Cerebellar nuclear complex (tissue), 1 donor: Measurements from ENCODE around the gene RBM38.

ENCODE experiments used
- DNase-seq, 2 experiments: peaks; one replicate each; lab custom pipeline; 2025; lab: John Stamatoyannopoulos, UW

The RBM38 gene

DNA sequence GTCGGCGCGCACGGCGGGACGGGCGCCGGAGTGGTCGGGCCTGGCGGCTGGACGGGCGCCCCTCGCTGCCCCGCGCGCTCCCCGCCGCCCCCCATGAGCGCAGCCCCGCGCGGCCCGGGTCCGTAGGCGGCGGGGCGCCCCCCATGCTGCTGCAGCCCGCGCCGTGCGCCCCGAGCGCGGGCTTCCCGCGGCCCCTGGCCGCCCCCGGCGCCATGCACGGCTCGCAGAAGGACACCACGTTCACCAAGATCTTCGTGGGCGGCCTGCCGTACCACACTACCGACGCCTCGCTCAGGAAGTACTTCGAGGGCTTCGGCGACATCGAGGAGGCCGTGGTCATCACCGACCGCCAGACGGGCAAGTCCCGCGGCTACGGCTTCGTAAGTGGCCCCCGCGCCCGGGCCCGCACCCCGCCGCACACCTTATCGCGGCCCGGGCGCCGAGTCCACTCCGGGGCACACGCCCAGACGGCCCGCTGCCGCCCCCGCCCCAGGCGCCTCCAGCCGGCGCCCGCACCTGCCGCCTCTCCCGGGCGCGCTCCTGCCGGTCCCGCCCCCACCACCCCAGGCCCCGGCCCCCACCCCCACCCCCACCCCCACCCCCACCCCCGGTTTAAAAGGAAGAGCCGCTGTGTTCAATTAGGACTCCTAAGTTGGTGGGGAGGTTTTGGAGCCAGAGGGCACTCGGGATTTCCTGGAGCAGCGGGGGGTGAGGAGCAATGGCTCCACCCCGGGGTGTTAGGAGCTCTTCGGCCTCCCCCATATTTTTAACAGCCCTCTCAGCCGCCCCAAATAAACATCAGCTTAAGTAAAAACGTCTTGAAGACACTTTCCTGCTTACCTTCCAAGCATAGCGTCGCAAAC lies 474 bp downstream of the RBM38 start:
- no peak for DNase-seq

DNA sequence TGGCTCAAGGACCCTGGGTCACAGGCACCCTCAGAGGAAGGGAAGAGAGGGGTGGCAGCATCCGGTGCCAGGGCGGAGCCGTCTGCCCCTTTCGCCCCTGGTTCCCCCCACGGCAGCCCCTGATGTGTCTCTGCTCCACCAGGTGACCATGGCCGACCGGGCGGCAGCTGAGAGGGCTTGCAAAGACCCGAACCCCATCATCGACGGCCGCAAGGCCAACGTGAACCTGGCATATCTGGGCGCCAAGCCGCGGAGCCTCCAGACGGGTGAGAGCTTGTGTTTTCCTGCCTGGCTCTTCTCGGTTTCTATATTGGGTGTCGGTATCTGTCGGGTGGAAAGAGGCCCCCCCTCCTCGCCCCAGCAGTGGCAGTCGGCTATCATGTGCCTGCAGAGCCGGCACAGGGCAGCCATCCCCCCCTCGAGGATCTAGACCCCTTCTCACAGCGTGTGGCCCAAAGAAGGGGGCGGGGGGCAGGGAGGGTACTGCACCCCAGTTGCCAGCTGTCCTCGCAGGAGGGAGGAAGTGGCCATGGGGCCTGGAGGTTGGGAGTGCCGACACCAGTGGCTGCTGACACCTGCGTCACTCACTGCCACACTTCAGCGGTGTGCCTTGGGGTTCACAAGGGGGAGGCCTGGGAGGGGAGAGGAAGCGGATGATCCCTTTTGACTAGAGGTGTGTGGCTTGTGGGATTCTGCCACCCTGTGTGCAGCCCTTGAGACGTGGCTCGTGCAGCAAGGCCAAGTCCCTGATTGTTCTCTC lies 1.5 kb downstream of the RBM38 start:
- no peak for DNase-seq

DNA sequence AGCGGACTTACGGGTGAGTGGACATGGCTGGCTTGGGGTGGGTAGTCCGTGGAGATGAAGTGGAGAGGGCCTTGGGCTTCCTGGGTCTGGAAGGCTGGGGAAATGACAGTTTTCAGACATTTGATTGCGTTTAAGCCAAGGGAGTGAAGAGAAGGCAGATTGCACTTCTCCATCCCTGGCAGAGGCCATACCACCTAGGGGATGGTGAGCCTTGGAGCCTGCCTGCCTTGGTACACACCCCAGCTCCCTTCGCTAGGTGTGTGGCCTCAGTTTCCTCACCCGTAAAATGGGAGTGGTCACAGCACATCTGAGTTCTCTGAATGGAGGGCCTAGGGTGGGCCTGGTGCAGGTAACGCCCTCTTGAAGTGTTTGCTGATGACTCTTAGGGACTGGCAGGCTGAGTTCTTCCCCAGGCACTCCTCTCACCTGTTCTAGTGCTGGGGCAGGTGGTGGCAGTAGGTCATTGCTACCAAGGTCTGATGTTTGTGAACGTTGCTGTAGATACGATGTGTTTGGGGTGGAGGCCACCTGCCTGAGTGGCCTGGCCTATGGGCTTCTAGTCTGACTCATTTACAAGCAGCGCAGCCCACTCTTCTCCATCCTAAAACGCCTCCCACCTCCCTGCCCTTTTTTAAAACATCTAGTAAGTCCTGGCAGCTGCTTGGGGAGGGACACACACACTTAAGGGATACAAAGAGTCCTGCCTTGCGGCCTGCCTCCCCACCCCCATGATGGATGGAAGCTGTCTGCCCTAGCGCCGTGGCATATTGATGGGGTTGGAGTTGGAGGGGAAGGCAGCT lies 2.3 kb downstream of the RBM38 start:
- no peak for DNase-seq

DNA sequence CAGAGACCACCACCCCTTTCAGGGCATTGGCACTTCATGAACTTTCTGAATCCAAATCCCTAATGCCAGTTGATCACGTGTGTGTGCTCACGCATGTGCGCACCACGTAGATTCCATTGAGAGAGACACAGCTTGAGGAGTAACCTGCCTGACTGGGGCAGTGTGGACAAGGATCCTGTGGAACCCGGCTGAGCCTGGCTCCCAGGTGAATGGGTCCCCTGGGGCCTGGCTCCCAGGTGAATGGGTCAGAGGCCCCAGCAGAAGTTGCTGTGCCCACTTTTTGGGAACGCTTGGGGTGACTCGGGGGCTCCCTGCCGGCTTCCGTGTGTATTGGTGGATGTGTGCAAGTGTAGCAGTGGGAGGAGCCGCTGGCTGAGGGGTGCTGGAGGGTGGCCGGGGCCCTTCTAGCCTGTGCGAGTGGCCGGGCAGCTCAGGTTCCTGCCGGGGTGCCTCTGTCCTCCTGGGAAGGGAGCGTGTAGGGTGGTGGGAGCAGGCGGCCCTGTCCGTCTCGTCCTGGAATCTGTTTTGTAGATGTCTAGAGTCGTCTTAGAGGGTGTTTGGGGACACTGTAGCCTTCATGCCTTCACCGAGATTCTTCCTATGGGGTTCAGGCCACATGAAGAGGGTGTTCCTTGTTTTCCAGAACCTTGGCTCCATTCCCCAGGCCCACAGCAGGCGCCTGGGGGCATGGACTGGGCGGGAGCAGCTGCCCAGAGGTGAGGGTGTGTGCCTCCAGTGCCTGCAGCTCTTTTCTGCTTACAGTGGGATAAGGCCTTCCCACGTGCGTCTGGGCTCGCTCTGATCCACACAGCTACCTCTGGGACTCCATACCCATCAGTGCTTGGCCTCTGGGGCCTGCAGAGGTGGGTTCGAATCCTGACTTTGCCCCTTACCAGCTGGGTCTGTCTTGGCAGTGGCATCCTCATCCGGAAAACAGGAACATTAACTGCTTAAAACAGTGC lies 3.2 kb downstream of the RBM38 start:
- no peak for DNase-seq

DNA sequence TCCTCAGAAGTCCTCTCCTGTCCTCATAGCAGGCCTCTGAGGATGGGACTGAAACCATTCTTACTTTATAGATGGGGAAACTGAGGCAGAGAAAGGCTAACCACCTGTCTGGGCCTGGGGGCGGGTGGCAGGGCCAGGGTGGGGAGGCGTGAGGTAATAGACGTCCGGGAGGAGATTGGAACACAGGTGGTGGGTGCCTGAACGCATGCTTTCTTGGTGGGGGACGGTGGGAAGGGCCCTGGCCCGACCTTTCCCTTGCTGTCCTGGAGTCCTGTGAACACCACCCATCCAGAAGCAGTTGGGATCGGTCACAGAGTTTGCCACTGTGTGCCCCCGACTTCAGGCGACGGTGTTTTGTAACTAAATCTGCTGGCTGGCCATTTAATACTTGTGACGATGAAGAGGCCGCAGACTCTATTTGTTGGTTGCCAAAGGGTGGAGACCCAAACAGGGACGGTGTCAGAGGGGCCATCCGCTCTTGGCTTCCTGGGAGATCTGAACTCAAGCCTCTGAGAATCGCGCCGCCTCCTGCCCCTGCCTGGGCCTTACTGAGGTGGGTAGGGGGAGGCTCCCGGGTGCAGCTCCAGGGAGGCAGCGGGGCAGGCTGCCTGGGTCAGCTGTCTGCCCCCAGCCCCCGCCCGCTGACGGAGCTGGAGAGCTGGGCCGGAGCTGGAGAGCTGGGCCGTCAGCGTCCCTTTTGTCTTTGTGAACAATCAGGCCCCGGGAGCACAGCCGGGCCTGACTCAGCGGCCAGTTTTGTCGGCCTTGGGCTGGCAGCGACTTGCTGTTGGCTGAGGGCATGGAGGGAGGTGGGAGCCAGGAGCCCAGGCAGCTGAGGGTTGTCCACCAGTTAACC lies 4.1 kb downstream of the RBM38 start:
- DNase-seq, result no peak

DNA sequence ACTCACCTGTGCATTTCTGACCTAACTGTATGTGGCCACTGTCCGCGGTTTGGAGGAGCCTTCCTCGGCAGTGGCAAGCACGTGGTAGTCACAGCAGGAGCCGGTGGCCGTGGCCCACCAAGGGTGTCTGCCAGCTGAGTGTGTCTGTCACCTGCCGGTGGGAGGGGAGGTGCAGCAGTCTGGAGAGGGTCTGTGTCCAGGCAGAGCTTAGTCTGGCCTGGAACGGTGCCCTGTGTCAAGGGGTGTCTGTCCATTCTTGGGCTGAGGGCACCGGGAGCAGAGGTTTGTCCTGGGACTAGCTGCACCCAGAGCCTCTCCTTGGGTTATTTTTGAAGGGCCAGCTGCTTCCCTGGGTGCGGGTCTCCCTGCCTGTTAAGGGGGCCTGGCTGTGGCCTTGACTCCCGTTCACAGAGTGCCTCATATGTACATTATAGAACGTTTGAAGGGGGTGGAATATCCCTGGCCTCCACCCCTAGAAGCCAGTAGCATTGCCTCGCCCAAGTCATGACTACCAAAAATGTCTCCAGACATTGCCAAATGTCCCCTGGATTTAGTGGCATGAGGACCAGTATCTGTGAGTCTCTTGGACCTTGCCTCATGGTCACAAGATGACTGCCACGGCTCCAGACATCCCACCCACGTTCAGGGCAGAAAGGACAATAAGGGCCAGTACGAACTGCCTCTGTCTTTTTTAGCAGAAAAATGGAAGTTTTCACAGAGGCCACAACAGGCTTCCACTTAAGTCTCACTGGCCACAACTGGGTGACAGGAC lies 5.2 kb downstream of the RBM38 start:
- no peak for DNase-seq

DNA sequence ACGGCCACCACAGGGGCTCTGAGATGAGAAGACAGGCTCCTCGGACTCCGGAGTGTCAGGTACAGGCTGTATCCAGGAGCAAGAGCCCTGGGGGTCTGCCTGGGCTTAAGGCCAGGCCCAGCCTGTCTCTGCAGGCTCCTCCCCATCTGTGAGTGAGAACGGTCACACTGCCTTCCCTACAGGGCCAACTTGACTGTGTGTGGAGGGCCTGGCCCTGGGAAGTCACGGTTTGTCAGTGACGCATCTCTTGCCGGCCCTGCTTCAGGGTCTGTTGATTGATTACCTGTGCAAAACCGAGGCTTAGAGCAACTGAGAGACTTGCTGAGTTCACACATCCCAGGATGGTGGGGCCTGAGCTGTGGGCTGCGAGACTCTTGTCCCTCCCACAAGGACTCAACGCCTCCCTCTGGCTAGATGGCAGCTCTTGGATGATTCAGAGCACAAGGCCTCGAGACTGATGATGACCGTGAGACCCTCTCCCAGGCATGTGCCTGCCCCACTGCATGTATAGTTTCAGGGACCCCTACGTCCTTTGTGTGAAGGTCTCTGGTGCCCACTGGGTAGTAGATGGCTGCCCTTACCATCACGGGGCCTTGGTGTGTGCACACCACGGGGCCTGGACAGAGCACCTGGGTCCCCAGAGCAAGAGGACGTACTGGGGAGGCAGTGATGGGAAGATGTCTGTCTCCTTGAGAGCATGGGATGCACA lies 5.9 kb downstream of the RBM38 start:
- no peak for DNase-seq

DNA sequence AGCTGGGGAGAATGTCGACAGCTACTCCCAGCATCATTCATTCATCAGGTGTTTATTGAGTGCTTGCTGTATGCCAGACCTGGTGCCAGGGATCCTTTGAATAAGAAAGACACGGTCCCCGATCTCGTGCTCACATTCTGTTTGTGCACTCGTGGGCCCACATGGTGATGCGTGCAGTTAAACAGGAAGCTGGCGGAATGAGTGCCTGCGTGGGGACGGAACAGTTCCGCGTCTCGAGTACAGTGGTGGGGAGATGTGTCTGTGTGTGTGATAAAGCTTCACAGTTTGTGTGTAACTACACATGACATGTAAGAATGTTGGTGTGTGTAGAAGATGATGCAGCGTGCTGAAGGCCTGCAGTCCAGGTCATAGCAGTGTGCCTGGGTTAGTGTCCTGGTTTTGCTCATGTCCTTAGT lies 6.5 kb downstream of the RBM38 start:
- no peak for DNase-seq

DNA sequence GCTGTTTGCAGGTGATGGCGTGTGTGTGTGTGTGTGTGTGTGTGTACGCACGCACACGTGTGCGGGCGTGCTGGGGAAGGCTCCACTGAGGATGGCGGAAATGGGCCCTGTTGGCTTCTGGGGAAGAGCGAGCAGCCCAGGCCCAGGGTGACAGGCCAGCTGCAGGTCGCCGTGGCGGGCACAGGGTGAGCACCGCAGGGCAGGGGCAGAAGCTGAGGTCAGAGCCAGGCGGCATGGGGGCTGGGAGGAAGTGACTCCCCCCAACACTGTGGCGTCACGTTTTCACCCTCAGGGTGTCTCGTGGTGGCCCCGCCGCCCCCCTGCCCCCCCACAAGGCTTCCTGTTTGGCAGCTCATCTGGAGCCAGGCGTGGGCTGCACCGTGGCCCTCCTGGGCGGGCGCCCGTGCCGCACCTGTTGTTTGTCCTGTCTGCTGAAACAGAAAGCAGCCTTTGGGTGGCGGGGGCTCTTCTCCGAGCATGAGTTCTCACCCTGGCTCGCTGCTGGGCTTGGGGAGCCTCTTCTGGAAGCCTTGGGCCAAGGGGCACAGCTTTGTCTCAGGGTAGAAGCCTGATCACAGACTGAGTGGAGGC lies 7.1 kb downstream of the RBM38 start:
- no peak for DNase-seq

DNA sequence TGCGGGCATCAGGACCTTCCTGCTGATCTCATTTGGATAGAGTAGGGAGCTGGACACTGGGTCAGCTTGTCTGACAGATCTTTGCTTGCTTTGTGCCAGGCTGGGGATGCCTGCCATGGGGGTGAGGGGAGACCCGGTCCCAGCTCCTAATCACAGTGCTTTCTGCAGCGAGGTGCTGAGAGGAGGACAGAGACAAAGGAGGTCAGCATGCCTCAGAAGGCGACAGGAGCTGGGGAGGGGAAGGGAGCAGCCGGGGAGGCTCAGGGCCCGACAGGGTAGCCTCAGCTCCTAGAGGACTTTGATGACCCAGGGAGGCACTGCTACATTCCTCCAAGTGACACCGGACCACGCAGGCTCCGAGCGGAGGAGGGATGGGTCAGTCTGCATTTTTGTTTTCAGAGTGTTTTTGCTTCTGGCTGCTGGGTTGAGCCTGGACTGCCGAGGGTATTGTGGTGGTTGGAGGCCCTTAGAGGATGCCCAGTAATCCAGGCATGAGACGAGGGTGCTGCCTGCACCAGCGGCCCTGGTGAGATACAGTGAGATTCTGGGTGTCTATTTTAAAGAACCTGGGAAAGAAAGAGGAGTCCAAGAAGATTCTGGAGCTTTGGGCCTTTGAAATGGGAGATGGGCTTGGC lies 7.8 kb downstream of the RBM38 start:
- no peak for DNase-seq

DNA sequence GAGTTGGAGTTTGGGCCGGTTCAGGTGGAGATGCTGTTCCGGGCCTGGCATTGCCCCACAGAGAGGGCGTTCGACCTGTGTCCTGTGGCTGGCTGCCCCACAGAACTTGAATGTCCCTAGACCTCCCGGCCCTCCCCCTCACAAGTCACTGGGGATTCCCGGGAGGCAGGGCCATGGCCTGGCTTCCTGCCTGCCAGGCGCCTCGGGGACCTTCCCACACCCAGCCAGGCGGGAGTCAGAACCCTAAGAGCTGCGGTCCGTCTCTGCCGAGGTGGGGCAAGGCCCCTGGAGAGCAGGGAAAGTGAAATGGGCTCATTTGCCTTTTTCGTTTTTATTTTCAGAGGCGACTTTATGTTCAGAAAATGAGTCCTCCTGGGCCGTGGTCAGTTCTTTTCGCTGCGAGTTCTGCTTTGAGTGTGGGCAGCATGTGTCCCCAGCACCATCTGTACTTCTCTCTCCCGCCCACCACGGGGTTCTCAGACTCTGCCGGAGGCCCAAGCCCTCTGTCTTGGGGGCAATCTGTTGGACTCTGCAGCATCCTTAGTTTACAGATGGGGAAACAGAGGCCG lies 8.5 kb downstream of the RBM38 start:
- DNase-seq, result no peak

DNA sequence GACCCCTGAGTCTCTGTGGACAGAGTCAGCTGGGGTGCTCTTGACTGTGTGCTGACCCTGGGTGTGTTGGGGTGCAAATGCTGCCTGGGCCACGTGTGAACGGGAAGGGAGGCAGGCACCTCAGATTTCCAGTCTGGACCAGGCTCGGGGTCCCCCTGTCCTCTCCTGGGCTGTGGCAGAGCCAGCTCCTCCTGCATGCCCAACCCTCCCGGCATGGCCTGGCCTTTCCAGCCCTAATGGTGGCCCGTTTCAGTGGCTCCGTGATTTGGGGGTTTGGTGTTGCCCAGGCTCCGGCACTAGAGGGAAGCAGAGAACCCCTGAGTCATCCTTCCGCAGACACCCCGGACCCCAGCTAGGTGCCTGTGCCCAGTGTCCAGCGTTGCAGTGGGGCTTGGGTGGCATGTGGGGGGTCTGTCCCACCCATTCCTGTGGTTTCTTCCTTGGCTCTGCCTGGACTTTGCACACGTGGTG lies 9.1 kb downstream of the RBM38 start:
- no peak for DNase-seq

DNA sequence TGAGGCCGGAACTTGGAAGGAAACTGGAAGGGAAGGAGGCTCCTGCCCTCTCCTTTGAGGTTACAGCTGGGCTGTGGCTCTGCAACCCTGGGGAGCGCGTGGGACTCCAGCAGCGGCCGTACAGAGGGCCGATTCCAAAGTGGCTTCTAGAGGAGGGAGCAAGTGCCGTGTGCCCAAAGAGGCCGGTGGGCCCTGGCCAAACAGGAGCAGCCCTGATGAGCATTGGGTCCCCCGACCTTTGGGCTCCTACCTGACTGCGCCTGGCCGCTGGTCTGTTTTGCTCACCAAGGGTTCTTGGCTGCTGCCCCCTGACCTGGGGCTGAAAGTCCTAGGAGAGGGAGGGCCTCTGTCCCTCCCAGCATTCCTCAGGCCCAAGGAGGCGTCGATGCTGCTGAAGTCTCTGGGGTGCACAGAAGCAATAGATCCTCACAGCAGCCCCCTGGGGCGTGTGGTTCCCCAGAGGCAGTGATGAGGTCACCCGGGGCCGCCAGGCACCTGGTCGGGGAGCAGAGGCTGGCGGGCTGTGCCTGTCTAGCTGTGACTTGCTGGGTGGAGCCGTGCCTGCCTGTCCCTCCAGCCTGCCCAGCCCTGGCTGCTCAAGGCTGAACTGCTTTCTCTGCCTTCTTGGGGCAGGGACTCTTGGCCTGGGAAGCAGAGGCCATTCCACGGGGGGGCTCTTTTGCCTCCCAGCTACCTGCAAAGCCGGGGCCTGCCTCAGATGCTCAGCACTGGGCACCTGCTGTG lies 9.8 kb downstream of the RBM38 start:
- no peak for DNase-seq

DNA sequence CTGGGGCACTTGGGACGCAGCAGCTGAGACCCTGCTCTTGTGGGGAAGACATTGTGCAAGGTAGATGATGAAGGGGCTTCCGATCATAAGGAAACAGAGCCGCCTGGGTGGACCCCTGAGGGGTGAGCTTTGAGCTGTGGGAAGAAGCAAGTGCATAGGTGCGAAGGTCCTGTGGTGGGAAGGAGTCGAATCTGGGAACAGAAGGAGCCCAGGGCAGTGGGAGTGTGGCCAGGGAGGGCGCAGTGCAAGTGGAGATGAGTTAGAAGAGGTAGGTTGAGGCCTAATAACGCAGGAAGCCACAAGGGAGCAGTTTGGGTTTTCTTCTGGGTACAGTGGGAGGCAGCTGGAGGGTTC lies 10.3 kb downstream of the RBM38 start:
- DNase-seq, result no peak

DNA sequence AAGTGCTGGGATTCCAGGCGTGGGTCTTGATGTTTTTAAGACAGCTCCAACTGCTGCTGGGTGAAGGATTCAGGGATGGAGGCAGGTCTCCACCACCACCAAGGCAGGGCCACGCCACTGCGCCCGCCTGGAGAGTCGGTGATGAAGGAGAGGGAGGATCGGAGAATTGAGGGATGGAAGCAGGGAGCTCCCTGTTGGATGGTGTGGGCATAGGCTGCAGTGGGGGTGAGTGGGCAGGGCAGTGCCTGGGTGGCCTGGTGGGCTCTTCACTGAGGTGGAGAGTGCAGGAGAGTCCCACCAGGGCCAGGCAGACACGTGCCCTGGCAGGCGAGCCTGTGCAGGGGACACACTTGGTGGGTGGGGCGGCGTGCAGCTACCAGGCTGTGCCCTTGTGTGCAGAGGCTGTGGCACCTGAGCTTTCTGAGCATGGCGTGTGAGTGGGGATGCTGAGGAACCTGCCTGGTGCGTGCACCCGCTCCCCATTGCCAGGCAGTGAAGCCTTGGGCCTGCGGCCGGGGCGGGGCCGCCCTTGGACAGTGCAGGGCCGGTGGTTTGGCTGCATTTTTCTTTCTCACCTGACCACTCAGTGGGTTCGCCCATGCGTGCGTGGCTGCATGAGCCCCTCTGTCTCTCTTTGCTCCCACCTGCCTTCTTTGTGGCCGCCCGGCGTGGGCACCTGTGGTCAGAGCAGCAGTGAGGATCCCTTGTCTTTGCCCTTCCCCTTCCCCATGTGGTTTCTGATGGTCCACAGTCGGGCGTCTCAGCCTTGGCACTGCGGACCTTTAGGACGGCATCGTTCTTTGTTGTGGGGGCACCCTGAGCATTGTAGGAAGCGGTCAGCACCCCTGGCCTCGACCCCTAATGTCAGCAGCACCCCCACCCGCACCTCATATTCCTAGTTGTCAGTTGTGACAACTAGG lies 11.3 kb downstream of the RBM38 start:
- DNase-seq, result no peak

DNA sequence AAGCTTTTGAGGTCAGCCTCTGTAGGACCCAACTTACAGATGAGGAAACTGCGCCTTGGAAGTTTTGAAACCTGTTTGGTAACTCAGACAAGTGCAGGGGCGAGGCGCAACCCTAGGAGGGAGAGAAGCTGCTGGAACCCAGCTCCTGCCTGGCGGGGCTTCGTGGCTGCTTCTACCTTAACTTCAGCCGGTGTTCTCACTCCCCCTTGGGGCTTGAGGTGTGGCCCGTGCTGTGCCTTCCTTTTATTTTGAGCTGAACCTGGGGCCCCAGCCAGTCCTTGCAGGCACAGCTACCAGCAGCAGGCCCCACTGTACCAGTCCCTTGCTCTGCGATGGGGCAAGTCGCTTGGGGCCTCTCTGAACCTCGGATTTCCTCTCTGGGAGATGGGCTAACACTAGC lies 12.0 kb downstream of the RBM38 start:
- no peak for DNase-seq
